DND-41 (cell line): ENCODE results near the gene ERCC2.

Experiments used
- CTCF ChIP-seq: IDR thresholded peaks from 2 replicates; pipeline ENCODE4 v1.5.1; 2012; ENCODE audit warnings: borderline replicate concordance, low read length, moderate library complexity, mild to moderate bottlenecking; ENCODE audit not compliant: poor library complexity, severe bottlenecking; ENCODE audit errors: extremely low read depth
- EZH2 ChIP-seq: IDR thresholded peaks from 3 replicates; pipeline ENCODE4 v1.6.1; 2012; ENCODE audit warnings: borderline replicate concordance, low read depth, mild to moderate bottlenecking, moderate library complexity, low read length, inconsistent platforms; ENCODE audit not compliant: severe bottlenecking

- TF ChIP-seq CTCF (no peak), EZH2 (no peak)
Observed at GRCh38 chr19:45408121-45408520, 37.7 kb upstream of the ERCC2 start.
